ENCODE measurements around the gene EMP2. TPM values are rescaled to one million over a fixed set of nuclear protein-coding genes. Genes with fewer than 3 reads are reported as not detected.

EMP2 gene
- total and polyA plus RNA-seq, 2 of the 4 experiments (the other 2 are of a cell fraction), result 13.8 to 18.3 TPM

GRCh38 chr16:10609402-10609774 is 29.0 kb upstream of the EMP2 start:
- peak; percentile 89 for DNase-seq
- Histone ChIP-seq H3K79me1 (ENCODE audit: low read depth in 1 of 2, low read length in 2 of 2) (no peaks in the 10 kb centered on the region), H3K36me3 (ENCODE audit: control insufficient read depth, insufficient read depth, low read length) (no peaks in the 10 kb centered on the region), H2AK9ac (replicated peaks; ENCODE audit: low read depth, low read length, poor library complexity) (no peak overlapping the region), H2BK15ac (ENCODE audit: low read depth, low read length) (no peak overlapping the region), H3K4me3 (ENCODE audit: insufficient read depth, low read depth, low read length) (no peak overlapping the region), H3K18ac (ENCODE audit: low read depth, low read length) (peak overlapping the region; percentile 80), H4K5ac (ENCODE audit: low read depth, low read length) (peak overlapping the region; percentile 48; the same call in 1 of the 2 replicates), H3K4me1 (ENCODE audit: control insufficient read depth, insufficient read depth, low read length) (peaks cover 7% of the 10 kb centered on the region), H2BK120ac (ENCODE audit: low read depth, low read length) (peak overlapping the region; percentile 68), H2BK5ac (ENCODE audit: low read depth, low read length, poor library complexity, severe bottlenecking) (peak overlapping the region; percentile 57), H3K56ac (ENCODE audit: extremely low read depth, insufficient read depth, low read length) (no peak overlapping the region), H3K14ac (replicated peaks; ENCODE audit: low read depth, low read length) (no peak overlapping the region), H3K23ac (ENCODE audit: low read depth, low read length) (no peak overlapping the region), H3K4me2 (ENCODE audit: low read depth, low read length) (peak overlapping the region; percentile 62), H3K27ac (ENCODE audit: insufficient read depth, low read length) (peak overlapping the region; percentile 71), H3K4ac (ENCODE audit: low read depth, low read length) (peak overlapping the region; percentile 62), H2AFZ (replicated peaks; ENCODE audit: low read length, poor library complexity) (peak overlapping the region; percentile 74), H4K91ac (ENCODE audit: insufficient read depth, low read depth, low read length) (peak overlapping the region; percentile 54; the same call in 1 of the 2 replicates), H3K9ac (ENCODE audit: low read depth, low read length) (no peak overlapping the region), H3K27me3 (ENCODE audit: control insufficient read depth, insufficient read depth, low read length) (no peaks in the 10 kb centered on the region; the same call in 1 of the 2 replicates), H3K9me3 (ENCODE audit: control insufficient read depth, insufficient read depth, low read length) (no peaks in the 10 kb centered on the region), H4K8ac (ENCODE audit: low read depth in 2 of 2, low read length in 2 of 2) (peak overlapping the region in 1 of 2 experiments; percentile 77; a peak in 2 of 4 replicates), H2BK20ac (ENCODE audit: low read depth, low read length) (peak overlapping the region; percentile 79; the same call in 1 of the 2 replicates), H3K9me1 (ENCODE audit: insufficient read depth, low read length) (no peaks in the 10 kb centered on the region), H2AK5ac (ENCODE audit: low read depth, low read length) (no peak overlapping the region), H4K20me1 (ENCODE audit: insufficient read depth, low read length) (no peaks in the 10 kb centered on the region)
- no CpG with 5 or more reads among the region's 7 CpGs for WGBS, 2 experiments (ENCODE audit: extremely low coverage in 2 of 2, insufficient read length in 1 of 2)
- in situ Hi-C loops (cut with MboI; ENCODE audit: low sequenced_read_pairs), result no loop called here
- no TSS peak for BruUV-seq (replicated peaks)
- dilution Hi-C loops (cut with HindIII; ENCODE audit: low sequenced_read_pairs, unreplicated experiment), result no loop called here
- peak; percentile 98 for ATAC-seq (ENCODE audit: low read depth)
- TF ChIP-seq SMC3 (IDR thresholded peaks at IDR 0.05; ENCODE audit: low read depth, low read length) (no peak), USF2 (IDR thresholded peaks at IDR 0.05; ENCODE audit: low read depth, low read length) (peak; percentile 64; the same call in 1 of the 2 replicates), CEBPB (IDR thresholded peaks at IDR 0.05; ENCODE audit: low read depth, low read length) (peak; percentile 14; the same call in 1 of the 2 replicates), RAD21 (IDR thresholded peaks at IDR 0.05; ENCODE audit: low read length) (no peak), ELK1 (IDR thresholded peaks at IDR 0.05; ENCODE audit: borderline replicate concordance, low read depth, low read length) (no peak), FOS (IDR thresholded peaks at IDR 0.05; ENCODE audit: low read depth, low read length) (peak; percentile 42; the same call in 1 of the 2 replicates), CTCF (conservative IDR thresholded peaks at IDR 0.05; ENCODE audit: low read depth, low read length) (no peak), CHD1 (IDR thresholded peaks at IDR 0.05; ENCODE audit: low read depth, low read length) (no peak), MAZ (IDR thresholded peaks at IDR 0.05; ENCODE audit: borderline replicate concordance, low read depth, low read length) (no peak), RFX5 (IDR thresholded peaks at IDR 0.05; ENCODE audit: low read depth, low read length) (no peak), MXI1 (IDR thresholded peaks at IDR 0.05; ENCODE audit: borderline replicate concordance, low read depth, low read length) (no peak), BHLHE40 (IDR thresholded peaks at IDR 0.05; ENCODE audit: low read depth, low read length) (peak; percentile 78), MAFK (IDR thresholded peaks at IDR 0.05; ENCODE audit: low read depth, low read length) (no peak), NFE2L2 (IDR thresholded peaks at IDR 0.05; ENCODE audit: low read depth, low read length) (no peak), POLR2A (IDR thresholded peaks at IDR 0.05; ENCODE audit: low read depth, low read length) (no peak), RCOR1 (IDR thresholded peaks at IDR 0.05; ENCODE audit: insufficient replicate concordance, low read length) (no peak)
- CTCF ChIA-PET, result interaction anchor here (0.6 kb wide), 1 partner anchor 13 kb away, joined by 7 read pairs; no protein-coding TSS in a partner anchor
- intact Hi-C loops (cut with micrococcal nuclease), result no loop called here
- POLR2A ChIA-PET (ENCODE audit: unreplicated experiment), result interaction anchor here (0.5 to 1.1 kb wide), 2 partner anchors 29 to 52 kb away, joined by 3 to 4 read pairs; partner anchors contain the start of gene EMP2
